KMS-11 (cell line): ENCODE data around the gene SYNE1.

Experiments
- H2AFZ ChIP-seq: fragments of 200-600 bp; sonication (generic); 2 replicates; pipeline ENCODE4 v1.6.1; 2016; ENCODE audit warnings: antibody characterized with exemption, mixed run types, low read depth
- H3K27ac ChIP-seq: fragments of 200-600 bp; sonication (generic); 2 replicates; pipeline ENCODE4 v1.6.1; 2016; ENCODE audit warnings: mild to moderate bottlenecking, mixed run types
- H3K27me3 ChIP-seq: fragments of 200-600 bp; sonication (generic); 2 replicates; pipeline ENCODE4 v1.6.1; 2017; ENCODE audit warnings: mild to moderate bottlenecking, low read depth, mixed run types, moderate library complexity; ENCODE audit not compliant: insufficient read depth
- H3K36me3 ChIP-seq: fragments of 200-600 bp; sonication (generic); 2 replicates; pipeline ENCODE4 v1.6.1; 2017; ENCODE audit warnings: mild to moderate bottlenecking, mixed run types; ENCODE audit not compliant: insufficient read depth
- H3K4me1 ChIP-seq: fragments of 200-600 bp; sonication (generic); 2 replicates; pipeline ENCODE4 v1.6.1; 2016; ENCODE audit warnings: mild to moderate bottlenecking, low read depth, mixed run types; ENCODE audit not compliant: poor library complexity, severe bottlenecking
- H3K4me2 ChIP-seq: fragments of 200-600 bp; sonication (generic); 2 replicates; pipeline ENCODE4 v1.7.0; 2016; ENCODE audit warnings: mild to moderate bottlenecking, mixed run types
- H3K4me3 ChIP-seq: fragments of 200-600 bp; sonication (generic); IDR thresholded peaks from 2 replicates; pipeline ENCODE4 v1.6.1; 2017; ENCODE audit warnings: low read depth, low read length, mixed read lengths; ENCODE audit not compliant: insufficient read depth
- H3K79me2 ChIP-seq: fragments of 200-600 bp; sonication (generic); 2 replicates; pipeline ENCODE4 v1.6.1; 2016; ENCODE audit warnings: low read depth, mixed run types; ENCODE audit not compliant: insufficient read depth
- H3K9ac ChIP-seq: fragments of 200-600 bp; sonication (generic); 2 replicates; pipeline ENCODE4 v1.6.1; 2016; ENCODE audit warnings: mild to moderate bottlenecking, mixed run types
- H4K20me1 ChIP-seq: fragments of 200-600 bp; sonication (generic); 2 replicates; pipeline ENCODE4 v1.6.1; 2016; ENCODE audit warnings: mild to moderate bottlenecking, mixed run types; ENCODE audit not compliant: insufficient read depth
- CTCF ChIP-seq: fragments of 200-600 bp; sonication (generic); conservative IDR thresholded peaks from 2 replicates; pipeline ENCODE4 v1.6.1; 2017; ENCODE audit warnings: low read depth, mild to moderate bottlenecking, antibody characterized with exemption, low read length, moderate library complexity, mixed read lengths

The SYNE1 gene

GRCh38 chr6:152575161-152575560, 62.0 kb downstream of the SYNE1 start:
- Histone ChIP-seq H3K4me3 (no peak overlapping the region), H2AFZ (no peak overlapping the region), H3K79me2 (no peaks in the 10 kb centered on the region), H3K27me3 (no peaks in the 10 kb centered on the region), H3K4me2 (no peak overlapping the region), H3K4me1 (no peaks in the 10 kb centered on the region), H4K20me1 (no peaks in the 10 kb centered on the region), H3K9ac (no peak overlapping the region), H3K36me3 (no peaks in the 10 kb centered on the region), H3K27ac (no peak overlapping the region)
- TF ChIP-seq CTCF: no peak

GRCh38 chr6:152573762-152574161, 63.4 kb downstream of the SYNE1 start:
- Histone ChIP-seq H3K27me3 (no peaks in the 10 kb centered on the region), H3K27ac (no peak overlapping the region), H3K9ac (no peak overlapping the region), H3K4me1 (no peaks in the 10 kb centered on the region), H3K36me3 (no peaks in the 10 kb centered on the region), H2AFZ (no peak overlapping the region), H3K4me2 (no peak overlapping the region), H3K79me2 (no peaks in the 10 kb centered on the region), H4K20me1 (no peaks in the 10 kb centered on the region), H3K4me3 (no peak overlapping the region)
- TF ChIP-seq CTCF: no peak

GRCh38 chr6:152572338-152573088, 64.6 kb downstream of the SYNE1 start:
- no peak for TF ChIP-seq CTCF
- H3K36me3 ChIP-seq: no peaks in the 10 kb centered on the region
- H3K27ac ChIP-seq: no peak overlapping the region
- H3K9ac ChIP-seq: no peak overlapping the region
- H3K4me2 ChIP-seq: no peak overlapping the region
- no peaks in the 10 kb centered on the region for H3K27me3 ChIP-seq
- no peaks in the 10 kb centered on the region for H3K4me1 ChIP-seq
- H3K4me3 ChIP-seq: no peak overlapping the region
- no peak overlapping the region for H2AFZ ChIP-seq
- no peaks in the 10 kb centered on the region for H4K20me1 ChIP-seq
- H3K79me2 ChIP-seq: no peaks in the 10 kb centered on the region

GRCh38 chr6:152571943-152572337, 65.2 kb downstream of the SYNE1 start:
- Histone ChIP-seq H3K4me2 (no peak overlapping the region), H3K9ac (no peak overlapping the region), H4K20me1 (no peaks in the 10 kb centered on the region), H3K27me3 (no peaks in the 10 kb centered on the region), H3K4me3 (no peak overlapping the region), H2AFZ (no peak overlapping the region), H3K36me3 (no peaks in the 10 kb centered on the region), H3K79me2 (no peaks in the 10 kb centered on the region), H3K4me1 (no peaks in the 10 kb centered on the region), H3K27ac (no peak overlapping the region)
- no peak for TF ChIP-seq CTCF
